Activated B cell treated with CpG ODN at 0.5 μM for 24 hours (primary cell): Measurements from ENCODE around the gene VCPKMT. TPM values are rescaled to one million over a fixed set of nuclear protein-coding genes. Genes with fewer than 3 reads are reported as not detected.

Experiments
- ATAC-seq: fragments of 200-7000 bp; cut with Tn5 transposase; one replicate; pipeline ENCODE4 v1.10.0; 2021; ENCODE audit warnings: low read depth, mild to moderate bottlenecking, moderate library complexity
- CTCF ChIA-PET: fragments of 350-600 bp; sonication (Branson Sonifier 250); formaldehyde crosslinking; loops from one replicate; lab custom pipeline; 2021; ENCODE audit warnings: antibody characterized with exemption; lab: Charles Lee
- POLR2A ChIA-PET: fragments of 350-600 bp; sonication (Branson Sonifier 250); formaldehyde crosslinking; loops from one replicate; lab custom pipeline; 2021; ENCODE audit warnings: antibody characterized with exemption; lab: Charles Lee
- DNase-seq: peaks from one replicate; pipeline ENCODE4 v3.0.0; 2022
- H3K27ac Mint-ChIP-seq: one replicate; pipeline ENCODE4 v1.8.0; 2020; ENCODE audit warnings: mixed read lengths
- H3K27me3 Mint-ChIP-seq: one replicate; pipeline ENCODE4 v1.8.0; 2021; ENCODE audit warnings: mixed read lengths
- H3K36me3 Mint-ChIP-seq: one replicate; pipeline ENCODE4 v1.8.0; 2021; ENCODE audit warnings: low read depth, mixed read lengths
- H3K4me1 Mint-ChIP-seq: one replicate; pipeline ENCODE4 v1.8.0; 2021; ENCODE audit warnings: mixed read lengths
- H3K4me3 Mint-ChIP-seq: one replicate; pipeline ENCODE4 v1.8.0; 2020; ENCODE audit warnings: mild to moderate bottlenecking, mixed read lengths
- H3K9me3 Mint-ChIP-seq: one replicate; pipeline ENCODE4 v1.8.0; 2020; ENCODE audit warnings: mixed read lengths
- intact Hi-C: fragments of 100-400 bp; cut with micrococcal nuclease; formaldehyde crosslinking; loops from one replicate; pipeline ENCODE4 v1.15.1; 2024
- total RNA-seq: library from RNA; stranded (reverse); gene quantifications from 2 replicates; pipeline ENCODE4 v1.2.3, GENCODE V29; 2022
- TF ChIP-seq, protein P1 (sequence below): fragments of 200-600 bp; IDR thresholded peaks from one replicate; pipeline ENCODE4 v1.8.0; 2022; ENCODE audit warnings: antibody characterized with exemption, mild to moderate bottlenecking

The VCPKMT gene
- total RNA-seq, 1 donor from 2014 or later: 20.8 TPM

DNA sequence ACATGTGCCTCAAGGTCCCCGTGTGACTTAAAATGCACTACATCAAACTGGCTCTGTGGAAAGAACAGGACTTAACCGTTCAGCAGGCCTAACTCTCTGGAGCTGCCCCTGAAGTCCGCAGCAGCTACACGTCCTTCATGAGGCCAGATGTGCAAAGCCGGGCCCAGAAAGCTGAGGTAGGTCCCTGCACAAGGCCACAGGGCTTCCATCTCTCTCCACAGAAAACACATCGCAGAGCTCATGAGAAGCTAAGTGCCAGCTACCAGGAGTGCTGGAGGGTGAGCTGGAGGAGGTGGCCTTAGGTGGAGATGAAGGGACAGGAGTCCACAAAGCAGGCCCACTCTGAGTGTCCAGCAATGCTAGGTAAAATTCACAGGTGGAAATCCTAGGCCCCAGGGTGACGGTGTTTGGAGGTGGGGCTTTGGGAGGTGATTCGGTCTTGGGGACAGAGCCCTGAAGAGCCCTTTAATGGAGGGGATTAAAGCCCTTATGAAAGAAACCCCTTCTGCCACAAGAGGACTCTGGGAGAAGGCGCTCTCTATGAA, 52.4 kb downstream of the VCPKMT start:
- Mint-ChIP-seq H3K4me3 (no peak overlapping the region), H3K36me3 (peaks cover 32% of the 10 kb centered on the region), H3K27ac (peak overlapping the region; percentile 100), H3K9me3 (no peaks in the 10 kb centered on the region), H3K4me1 (peaks cover 90% of the 10 kb centered on the region), H3K27me3 (no peaks in the 10 kb centered on the region)
- intact Hi-C loops: no loop called here
- POLR2A ChIA-PET: interaction anchor here (0.7 to 6.5 kb wide), 16 partner anchors 8 to 202 kb away, joined by 3 to 397 read pairs (median 24); partner anchors contain the start of gene ARF6
- no peak for ATAC-seq
- DNase-seq: no peak
- CTCF ChIA-PET: interaction anchor here (1.0 to 5.2 kb wide), 7 partner anchors 18 to 212 kb away, joined by 3 to 32 read pairs (median 7); partner anchors contain the start of gene NEMF
- TF ChIP-seq, protein P1, sequence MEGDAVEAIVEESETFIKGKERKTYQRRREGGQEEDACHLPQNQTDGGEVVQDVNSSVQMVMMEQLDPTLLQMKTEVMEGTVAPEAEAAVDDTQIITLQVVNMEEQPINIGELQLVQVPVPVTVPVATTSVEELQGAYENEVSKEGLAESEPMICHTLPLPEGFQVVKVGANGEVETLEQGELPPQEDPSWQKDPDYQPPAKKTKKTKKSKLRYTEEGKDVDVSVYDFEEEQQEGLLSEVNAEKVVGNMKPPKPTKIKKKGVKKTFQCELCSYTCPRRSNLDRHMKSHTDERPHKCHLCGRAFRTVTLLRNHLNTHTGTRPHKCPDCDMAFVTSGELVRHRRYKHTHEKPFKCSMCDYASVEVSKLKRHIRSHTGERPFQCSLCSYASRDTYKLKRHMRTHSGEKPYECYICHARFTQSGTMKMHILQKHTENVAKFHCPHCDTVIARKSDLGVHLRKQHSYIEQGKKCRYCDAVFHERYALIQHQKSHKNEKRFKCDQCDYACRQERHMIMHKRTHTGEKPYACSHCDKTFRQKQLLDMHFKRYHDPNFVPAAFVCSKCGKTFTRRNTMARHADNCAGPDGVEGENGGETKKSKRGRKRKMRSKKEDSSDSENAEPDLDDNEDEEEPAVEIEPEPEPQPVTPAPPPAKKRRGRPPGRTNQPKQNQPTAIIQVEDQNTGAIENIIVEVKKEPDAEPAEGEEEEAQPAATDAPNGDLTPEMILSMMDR: no peak

DNA sequence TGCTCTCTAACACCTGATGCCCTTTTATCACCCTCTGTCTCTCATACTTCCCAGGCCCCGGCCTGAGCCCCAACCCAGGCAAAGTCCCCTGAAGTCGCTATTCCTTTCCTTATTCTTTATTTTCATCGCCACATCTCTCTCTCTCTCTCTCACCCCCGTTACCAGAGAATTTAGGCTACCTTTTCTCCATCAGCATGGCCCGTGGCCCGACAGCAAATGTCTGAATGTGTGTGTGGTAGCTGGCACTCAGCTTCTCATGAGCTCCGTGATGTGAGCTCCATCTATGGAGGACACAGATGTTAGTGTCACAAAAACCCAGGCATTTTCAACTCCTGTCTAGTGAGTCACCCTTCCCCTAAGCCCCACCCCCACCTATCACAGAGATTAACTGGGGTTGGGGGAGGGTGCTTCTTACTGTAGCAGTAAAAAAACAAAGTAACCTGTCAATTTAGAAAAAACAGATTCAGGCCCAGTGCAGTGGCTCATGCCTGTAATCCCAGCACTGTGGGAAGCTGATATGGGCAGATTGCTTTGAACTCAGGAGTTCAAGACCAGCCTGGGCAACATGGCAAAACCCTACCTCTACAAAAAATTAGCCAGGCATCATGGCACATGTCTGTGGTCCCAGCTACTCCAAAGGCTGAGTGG, 53.8 kb downstream of the VCPKMT start:
- CTCF ChIA-PET: interaction anchor here (1.0 to 5.2 kb wide), 19 partner anchors 8 to 209 kb away, joined by 3 to 32 read pairs (median 8); partner anchors contain the start of gene NEMF
- POLR2A ChIA-PET: interaction anchor here (0.5 to 6.5 kb wide), 45 partner anchors 9 to 470 kb away, joined by 3 to 397 read pairs (median 7); partner anchors contain the start of genes ARF6, DNAAF2, MAP4K5 and MGAT2
- TF ChIP-seq, protein P1: no peak
- intact Hi-C loops: loop anchor here (1.0 kb wide), 7 partner anchors 42 to 209 kb away; no protein-coding TSS in a partner anchor
- no peak for DNase-seq
- H3K9me3 Mint-ChIP-seq: no peaks in the 10 kb centered on the region
- H3K27me3 Mint-ChIP-seq: no peaks in the 10 kb centered on the region
- H3K36me3 Mint-ChIP-seq: peaks cover 32% of the 10 kb centered on the region
- peak; percentile 70 for ATAC-seq
- peak overlapping the region; percentile 87 for H3K4me3 Mint-ChIP-seq
- peaks cover 86% of the 10 kb centered on the region for H3K4me1 Mint-ChIP-seq
- peak overlapping the region; percentile 100 for H3K27ac Mint-ChIP-seq

DNA sequence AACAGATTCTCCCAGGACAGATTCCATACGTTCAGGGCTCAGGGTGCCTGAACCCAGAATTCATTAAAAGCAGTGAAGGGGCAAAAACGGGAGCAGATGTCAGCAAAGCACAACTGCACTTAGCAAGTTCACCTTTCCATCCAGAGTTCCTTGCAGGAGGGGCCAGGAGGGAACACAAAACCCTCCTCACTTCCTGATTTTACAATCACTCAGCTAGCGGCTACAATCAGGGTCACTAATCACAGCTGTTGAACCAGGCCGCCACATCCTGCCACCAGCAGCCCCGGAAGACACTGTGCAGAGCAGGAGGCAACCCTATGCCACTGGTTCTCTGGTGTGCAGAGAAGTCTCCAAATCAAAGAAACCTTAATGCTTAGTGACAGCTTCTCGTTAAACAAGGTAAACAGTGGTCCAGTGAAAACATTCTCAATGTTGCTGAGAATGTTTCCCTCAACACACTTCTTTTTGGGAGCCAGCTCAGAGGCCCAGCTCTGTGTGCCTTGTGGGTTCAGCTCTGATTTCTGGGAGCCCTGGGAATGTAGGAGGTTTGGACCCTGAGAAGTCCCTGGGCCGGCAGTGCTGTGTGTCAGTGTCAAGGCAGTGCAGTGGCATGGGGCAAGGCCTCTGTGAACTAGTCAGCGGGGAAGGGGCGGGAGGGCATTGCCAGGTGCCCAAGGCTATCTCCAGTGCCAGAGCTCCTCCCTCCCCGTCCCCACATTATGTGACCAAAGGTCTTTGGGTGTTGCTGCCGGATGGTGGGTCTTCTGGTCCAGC, 54.5 kb downstream of the VCPKMT start:
- TF ChIP-seq, protein P1: no peak
- Mint-ChIP-seq H3K9me3 (no peaks in the 10 kb centered on the region), H3K36me3 (peaks cover 27% of the 10 kb centered on the region), H3K4me3 (peak overlapping the region; percentile 87), H3K27ac (peak overlapping the region; percentile 100), H3K27me3 (no peaks in the 10 kb centered on the region), H3K4me1 (peaks cover 88% of the 10 kb centered on the region)
- DNase-seq: peak; percentile 59
- ATAC-seq: peak; percentile 73
- ChIA-PET CTCF (interaction anchor here (0.7 to 5.2 kb wide), 22 partner anchors 8 to 209 kb away, joined by 3 to 32 read pairs (median 6); partner anchors contain the start of gene NEMF), POLR2A (interaction anchor here (0.5 to 6.5 kb wide), 46 partner anchors 9 to 470 kb away, joined by 3 to 397 read pairs (median 7); partner anchors contain the start of genes ARF6, DNAAF2, KLHDC2 and MAP4K5)
- intact Hi-C loops: loop anchor here (1.0 kb wide), 10 partner anchors 15 to 209 kb away; no protein-coding TSS in a partner anchor

DNA sequence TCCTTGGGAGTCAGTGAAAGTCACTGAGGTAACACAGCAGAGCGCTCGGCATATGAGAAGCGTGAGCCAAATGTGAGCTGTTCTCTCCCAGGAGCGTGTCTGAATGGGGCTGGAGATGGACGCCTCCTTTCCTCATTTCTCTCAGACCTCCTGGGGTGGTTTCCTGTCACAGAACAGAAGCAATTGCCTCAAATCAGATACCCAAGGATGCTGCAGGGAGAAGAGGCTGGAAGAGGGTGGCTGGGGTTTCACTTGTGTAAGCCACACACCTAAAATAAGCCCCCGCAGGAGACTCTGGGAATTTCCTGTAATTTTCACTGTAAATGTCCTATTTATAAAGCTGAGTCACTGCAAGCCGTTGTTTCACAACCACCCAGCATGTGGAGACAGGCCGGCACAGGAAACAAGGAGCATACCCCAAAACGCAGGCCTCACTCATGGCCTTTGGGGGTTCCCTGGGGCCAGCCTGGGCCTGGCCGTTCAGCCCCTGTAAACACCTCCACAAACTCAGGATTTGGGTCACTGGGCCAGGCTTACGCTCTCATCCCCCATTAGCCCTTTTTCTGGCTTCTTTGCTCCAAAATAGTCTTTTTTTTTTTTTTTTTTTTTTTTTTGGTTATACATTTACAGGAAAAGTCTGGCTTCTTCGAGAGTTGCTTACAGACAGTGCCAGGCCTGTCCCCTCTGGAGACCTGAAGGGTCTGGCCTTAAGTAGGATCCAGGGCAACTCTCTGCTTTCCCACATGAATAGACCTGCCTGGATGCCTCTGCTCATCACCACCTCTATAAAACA, 55.3 kb downstream of the VCPKMT start:
- CTCF ChIA-PET: interaction anchor here (0.7 to 5.2 kb wide), 19 partner anchors 9 to 208 kb away, joined by 3 to 32 read pairs (median 8); partner anchors contain the start of gene NEMF
- TF ChIP-seq, protein P1: no peak
- H3K9me3 Mint-ChIP-seq: no peaks in the 10 kb centered on the region
- H3K27ac Mint-ChIP-seq: peak overlapping the region; percentile 100
- ATAC-seq (peak; percentile 0), DNase-seq (no peak)
- H3K4me1 Mint-ChIP-seq: peaks cover 88% of the 10 kb centered on the region
- POLR2A ChIA-PET: interaction anchor here (0.9 to 6.5 kb wide), 36 partner anchors 10 to 471 kb away, joined by 3 to 397 read pairs (median 8); partner anchors contain the start of genes ARF6, DNAAF2, KLHDC2 and MAP4K5
- peak overlapping the region; percentile 87 for H3K4me3 Mint-ChIP-seq
- peaks cover 24% of the 10 kb centered on the region for H3K36me3 Mint-ChIP-seq
- no peaks in the 10 kb centered on the region for H3K27me3 Mint-ChIP-seq
- intact Hi-C loops: loop anchor here (1.0 kb wide), 3 partner anchors 14 to 193 kb away; no protein-coding TSS in a partner anchor
